ENCODE results near the gene SLIT3.

SLIT3 gene

GRCh38 chr5:168655316-168655715, 645.6 kb downstream of the SLIT3 start:
- no peak for DNase-seq (ENCODE audit: low read depth)
- no peak overlapping the region for H3K4me3 ChIP-seq (ENCODE audit: low read depth, low read length)
- TF ChIP-seq, protein P1, sequence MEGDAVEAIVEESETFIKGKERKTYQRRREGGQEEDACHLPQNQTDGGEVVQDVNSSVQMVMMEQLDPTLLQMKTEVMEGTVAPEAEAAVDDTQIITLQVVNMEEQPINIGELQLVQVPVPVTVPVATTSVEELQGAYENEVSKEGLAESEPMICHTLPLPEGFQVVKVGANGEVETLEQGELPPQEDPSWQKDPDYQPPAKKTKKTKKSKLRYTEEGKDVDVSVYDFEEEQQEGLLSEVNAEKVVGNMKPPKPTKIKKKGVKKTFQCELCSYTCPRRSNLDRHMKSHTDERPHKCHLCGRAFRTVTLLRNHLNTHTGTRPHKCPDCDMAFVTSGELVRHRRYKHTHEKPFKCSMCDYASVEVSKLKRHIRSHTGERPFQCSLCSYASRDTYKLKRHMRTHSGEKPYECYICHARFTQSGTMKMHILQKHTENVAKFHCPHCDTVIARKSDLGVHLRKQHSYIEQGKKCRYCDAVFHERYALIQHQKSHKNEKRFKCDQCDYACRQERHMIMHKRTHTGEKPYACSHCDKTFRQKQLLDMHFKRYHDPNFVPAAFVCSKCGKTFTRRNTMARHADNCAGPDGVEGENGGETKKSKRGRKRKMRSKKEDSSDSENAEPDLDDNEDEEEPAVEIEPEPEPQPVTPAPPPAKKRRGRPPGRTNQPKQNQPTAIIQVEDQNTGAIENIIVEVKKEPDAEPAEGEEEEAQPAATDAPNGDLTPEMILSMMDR (IDR thresholded peaks at IDR 0.05; ENCODE audit: low read depth, low read length, missing control alignments), result no peak

GRCh38 chr5:168654211-168654721, 646.7 kb downstream of the SLIT3 start:
- DNase-seq (ENCODE audit: low read depth), result no peak
- H3K4me3 ChIP-seq (ENCODE audit: low read depth, low read length), result no peak overlapping the region
- TF ChIP-seq, protein P1 (IDR thresholded peaks at IDR 0.05; ENCODE audit: low read depth, low read length, missing control alignments), result no peak

DNA sequence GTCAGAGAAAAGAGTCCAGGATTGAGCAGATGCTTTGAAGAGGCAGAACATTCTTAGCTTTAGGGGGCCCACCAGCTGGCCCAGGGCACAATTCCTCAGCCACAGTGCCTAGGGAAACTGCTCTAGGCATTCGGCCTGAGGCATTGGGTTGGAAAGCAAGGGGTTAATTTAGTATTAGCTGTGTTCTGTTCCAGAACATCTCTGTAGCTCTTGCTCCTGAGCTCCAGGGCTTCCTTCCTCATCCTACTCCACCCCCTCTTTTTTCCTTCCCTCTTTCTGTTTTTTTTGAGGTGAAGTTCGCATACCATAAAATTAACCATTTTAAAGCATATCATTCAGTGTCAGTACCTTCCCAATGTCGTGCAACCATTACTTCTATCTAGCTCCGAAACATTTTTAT, 647.3 kb downstream of the SLIT3 start:
- no peak overlapping the region for H3K4me3 ChIP-seq (ENCODE audit: low read depth, low read length)
- TF ChIP-seq, protein P1 (IDR thresholded peaks at IDR 0.05; ENCODE audit: low read depth, low read length, missing control alignments), result no peak
- no peak for DNase-seq (ENCODE audit: low read depth)

GRCh38 chr5:168651648-168652047, 649.3 kb downstream of the SLIT3 start:
- no peak for DNase-seq (ENCODE audit: low read depth)
- no peak overlapping the region for H3K4me3 ChIP-seq (ENCODE audit: low read depth, low read length)
- TF ChIP-seq, protein P1 (IDR thresholded peaks at IDR 0.05; ENCODE audit: low read depth, low read length, missing control alignments), result no peak

- TF ChIP-seq, protein P1 (IDR thresholded peaks at IDR 0.05; ENCODE audit: low read depth, low read length, missing control alignments), result no peak
- no peak overlapping the region for H3K4me3 ChIP-seq (ENCODE audit: low read depth, low read length)
- no peak for DNase-seq (ENCODE audit: low read depth)
Observed at GRCh38 chr5:168649306-168649705, 651.6 kb downstream of the SLIT3 start.

GRCh38 chr5:168648576-168648975, 652.4 kb downstream of the SLIT3 start:
- TF ChIP-seq, protein P1 (IDR thresholded peaks at IDR 0.05; ENCODE audit: low read depth, low read length, missing control alignments), result no peak
- no peak for DNase-seq (ENCODE audit: low read depth)
- H3K4me3 ChIP-seq (ENCODE audit: low read depth, low read length), result no peak overlapping the region

- DNase-seq (ENCODE audit: low read depth), result no peak
- TF ChIP-seq, protein P1 (IDR thresholded peaks at IDR 0.05; ENCODE audit: low read depth, low read length, missing control alignments), result no peak
- H3K4me3 ChIP-seq (ENCODE audit: low read depth, low read length), result no peak overlapping the region
Observed at GRCh38 chr5:168648016-168648415, 652.9 kb downstream of the SLIT3 start.
